HepG2 (cell line): ENCODE measurements around the gene NFE2L3. TPM values are rescaled to one million over a fixed set of nuclear protein-coding genes. Genes with fewer than 3 reads are reported as not detected.

Experiments
- MXI1 ChIP-seq: IDR thresholded peaks from 3 replicates; pipeline ENCODE4 v1.6.1; 2012; ENCODE audit warnings: low read depth, low read length, inconsistent platforms, borderline replicate concordance
- NFIC ChIP-seq: IDR thresholded peaks from 2 replicates; pipeline ENCODE4 v1.6.1; 2012; ENCODE audit warnings: mild to moderate bottlenecking, low read length, inconsistent platforms
- PHF5A ChIP-seq: IDR thresholded peaks from one replicate; pipeline ENCODE4 v1.6.1; 2018; ENCODE audit warnings: low read depth, missing genetic modification reagents; ENCODE audit not compliant: unreplicated experiment
- ZNF260 ChIP-seq: sonication (generic); formaldehyde crosslinking; IDR thresholded peaks from 2 replicates; pipeline ENCODE4 v1.4.0; 2020; ENCODE audit warnings: missing genetic modification reagents, low read depth, mild to moderate bottlenecking, borderline replicate concordance
- ZNF430 ChIP-seq: sonication (generic); formaldehyde crosslinking; IDR thresholded peaks from 2 replicates; pipeline ENCODE4 v1.9.0; 2021; ENCODE audit warnings: mild to moderate bottlenecking, missing genetic modification reagents
- ZSCAN9 ChIP-seq: IDR thresholded peaks from 2 replicates; pipeline ENCODE4 v1.6.1; 2016; ENCODE audit warnings: borderline replicate concordance
- polyA plus RNA-seq, 8 experiments: library from polyadenylated mRNA; depleted of rRNA in 3 of 8; stranded (reverse) in 7 of 8; unstranded in 1 of 8; fragments of >200 nt; fragmentation: Illumina TruSeq in 4 of 8; extraction: Trizol in 4 of 8; gene quantifications; 2 replicates each; pipeline versions ENCODE4 v1.2.1 to v1.2.3, GENCODE V29; 2011 to 2016; ENCODE audit warnings: low read depth in 4 of 8, missing spikeins in 1 of 8, mixed read lengths in 1 of 8; ENCODE audit not compliant: insufficient read depth in 1 of 8
- total RNA-seq, 5 experiments: library from RNA; depleted of rRNA; stranded (reverse); fragments of >200 nt; fragmentation: Illumina TruSeq; extraction: Trizol; gene quantifications; 2 replicates each; pipeline ENCODE4 v1.2.3, GENCODE V29; 2016; ENCODE audit warnings: low read depth in 1 of 5
- TF ChIP-seq, protein P1 (sequence below): sonication (generic); formaldehyde crosslinking; IDR thresholded peaks from 2 replicates; pipeline ENCODE4 v1.4.0; 2020; ENCODE audit warnings: missing genetic modification reagents
- TF ChIP-seq, protein P2 (sequence below): sonication (generic); formaldehyde crosslinking; IDR thresholded peaks from 2 replicates; pipeline ENCODE4 v1.4.0; 2020; ENCODE audit warnings: mild to moderate bottlenecking, missing genetic modification reagents, borderline replicate concordance
- TF ChIP-seq, protein P3 (sequence below): sonication (generic); formaldehyde crosslinking; IDR thresholded peaks from 2 replicates; pipeline ENCODE4 v1.4.0; 2020; ENCODE audit warnings: mild to moderate bottlenecking, missing genetic modification reagents, borderline replicate concordance

Gene NFE2L3
- total and polyA plus RNA-seq, 2 of the 13 experiments (the other 11 are each of a cell fraction or from before 2014, with no cell fraction given), result 11.4 to 19.4 TPM

DNA sequence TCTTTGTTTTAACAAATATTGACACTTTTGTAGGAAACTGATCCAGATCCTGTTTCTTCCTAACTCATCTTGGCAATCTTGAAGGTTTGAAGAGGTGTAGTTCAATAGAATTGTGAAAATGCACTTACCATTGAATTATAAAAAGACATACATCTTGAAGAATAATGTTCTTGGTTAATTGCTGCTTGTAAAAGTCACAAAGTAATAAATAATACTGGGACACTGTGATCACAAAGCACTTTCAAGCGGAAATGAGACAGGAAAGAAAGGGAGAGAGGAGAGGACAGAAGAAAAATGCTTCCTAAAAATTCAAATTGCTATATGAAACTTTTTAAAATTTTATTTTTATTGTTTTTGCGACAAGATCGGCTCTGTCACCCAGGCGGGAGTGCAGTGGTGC, 15.2 kb upstream of the NFE2L3 start (continued):
- TF ChIP-seq, protein P1, sequence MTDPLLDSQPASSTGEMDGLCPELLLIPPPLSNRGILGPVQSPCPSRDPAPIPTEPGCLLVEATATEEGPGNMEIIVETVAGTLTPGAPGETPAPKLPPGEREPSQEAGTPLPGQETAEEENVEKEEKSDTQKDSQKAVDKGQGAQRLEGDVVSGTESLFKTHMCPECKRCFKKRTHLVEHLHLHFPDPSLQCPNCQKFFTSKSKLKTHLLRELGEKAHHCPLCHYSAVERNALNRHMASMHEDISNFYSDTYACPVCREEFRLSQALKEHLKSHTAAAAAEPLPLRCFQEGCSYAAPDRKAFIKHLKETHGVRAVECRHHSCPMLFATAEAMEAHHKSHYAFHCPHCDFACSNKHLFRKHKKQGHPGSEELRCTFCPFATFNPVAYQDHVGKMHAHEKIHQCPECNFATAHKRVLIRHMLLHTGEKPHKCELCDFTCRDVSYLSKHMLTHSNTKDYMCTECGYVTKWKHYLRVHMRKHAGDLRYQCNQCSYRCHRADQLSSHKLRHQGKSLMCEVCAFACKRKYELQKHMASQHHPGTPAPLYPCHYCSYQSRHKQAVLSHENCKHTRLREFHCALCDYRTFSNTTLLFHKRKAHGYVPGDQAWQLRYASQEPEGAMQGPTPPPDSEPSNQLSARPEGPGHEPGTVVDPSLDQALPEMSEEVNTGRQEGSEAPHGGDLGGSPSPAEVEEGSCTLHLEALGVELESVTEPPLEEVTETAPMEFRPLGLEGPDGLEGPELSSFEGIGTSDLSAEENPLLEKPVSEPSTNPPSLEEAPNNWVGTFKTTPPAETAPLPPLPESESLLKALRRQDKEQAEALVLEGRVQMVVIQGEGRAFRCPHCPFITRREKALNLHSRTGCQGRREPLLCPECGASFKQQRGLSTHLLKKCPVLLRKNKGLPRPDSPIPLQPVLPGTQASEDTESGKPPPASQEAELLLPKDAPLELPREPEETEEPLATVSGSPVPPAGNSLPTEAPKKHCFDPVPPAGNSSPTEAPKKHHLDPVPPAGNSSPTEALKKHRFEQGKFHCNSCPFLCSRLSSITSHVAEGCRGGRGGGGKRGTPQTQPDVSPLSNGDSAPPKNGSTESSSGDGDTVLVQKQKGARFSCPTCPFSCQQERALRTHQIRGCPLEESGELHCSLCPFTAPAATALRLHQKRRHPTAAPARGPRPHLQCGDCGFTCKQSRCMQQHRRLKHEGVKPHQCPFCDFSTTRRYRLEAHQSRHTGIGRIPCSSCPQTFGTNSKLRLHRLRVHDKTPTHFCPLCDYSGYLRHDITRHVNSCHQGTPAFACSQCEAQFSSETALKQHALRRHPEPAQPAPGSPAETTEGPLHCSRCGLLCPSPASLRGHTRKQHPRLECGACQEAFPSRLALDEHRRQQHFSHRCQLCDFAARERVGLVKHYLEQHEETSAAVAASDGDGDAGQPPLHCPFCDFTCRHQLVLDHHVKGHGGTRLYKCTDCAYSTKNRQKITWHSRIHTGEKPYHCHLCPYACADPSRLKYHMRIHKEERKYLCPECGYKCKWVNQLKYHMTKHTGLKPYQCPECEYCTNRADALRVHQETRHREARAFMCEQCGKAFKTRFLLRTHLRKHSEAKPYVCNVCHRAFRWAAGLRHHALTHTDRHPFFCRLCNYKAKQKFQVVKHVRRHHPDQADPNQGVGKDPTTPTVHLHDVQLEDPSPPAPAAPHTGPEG (CRISPR knock-in tag), result no peak
- TF ChIP-seq ZSCAN9 (CRISPR knock-in tag) (no peak), ZNF430 (CRISPR knock-in tag) (no peak), ZNF260 (CRISPR knock-in tag) (no peak), PHF5A (CRISPR knock-in tag) (no peak), MXI1 (no peak), NFIC (no peak)
- TF ChIP-seq, protein P2, sequence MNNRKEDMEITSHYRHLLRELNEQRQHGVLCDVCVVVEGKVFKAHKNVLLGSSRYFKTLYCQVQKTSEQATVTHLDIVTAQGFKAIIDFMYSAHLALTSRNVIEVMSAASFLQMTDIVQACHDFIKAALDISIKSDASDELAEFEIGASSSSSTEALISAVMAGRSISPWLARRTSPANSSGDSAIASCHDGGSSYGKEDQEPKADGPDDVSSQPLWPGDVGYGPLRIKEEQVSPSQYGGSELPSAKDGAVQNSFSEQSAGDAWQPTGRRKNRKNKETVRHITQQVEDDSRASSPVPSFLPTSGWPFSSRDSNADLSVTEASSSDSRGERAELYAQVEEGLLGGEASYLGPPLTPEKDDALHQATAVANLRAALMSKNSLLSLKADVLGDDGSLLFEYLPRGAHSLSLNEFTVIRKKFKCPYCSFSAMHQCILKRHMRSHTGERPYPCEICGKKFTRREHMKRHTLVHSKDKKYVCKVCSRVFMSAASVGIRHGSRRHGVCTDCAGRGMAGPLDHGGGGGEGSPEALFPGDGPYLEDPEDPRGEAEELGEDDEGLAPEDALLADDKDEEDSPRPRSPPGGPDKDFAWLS (CRISPR knock-in tag), result no peak
- TF ChIP-seq, protein P3, sequence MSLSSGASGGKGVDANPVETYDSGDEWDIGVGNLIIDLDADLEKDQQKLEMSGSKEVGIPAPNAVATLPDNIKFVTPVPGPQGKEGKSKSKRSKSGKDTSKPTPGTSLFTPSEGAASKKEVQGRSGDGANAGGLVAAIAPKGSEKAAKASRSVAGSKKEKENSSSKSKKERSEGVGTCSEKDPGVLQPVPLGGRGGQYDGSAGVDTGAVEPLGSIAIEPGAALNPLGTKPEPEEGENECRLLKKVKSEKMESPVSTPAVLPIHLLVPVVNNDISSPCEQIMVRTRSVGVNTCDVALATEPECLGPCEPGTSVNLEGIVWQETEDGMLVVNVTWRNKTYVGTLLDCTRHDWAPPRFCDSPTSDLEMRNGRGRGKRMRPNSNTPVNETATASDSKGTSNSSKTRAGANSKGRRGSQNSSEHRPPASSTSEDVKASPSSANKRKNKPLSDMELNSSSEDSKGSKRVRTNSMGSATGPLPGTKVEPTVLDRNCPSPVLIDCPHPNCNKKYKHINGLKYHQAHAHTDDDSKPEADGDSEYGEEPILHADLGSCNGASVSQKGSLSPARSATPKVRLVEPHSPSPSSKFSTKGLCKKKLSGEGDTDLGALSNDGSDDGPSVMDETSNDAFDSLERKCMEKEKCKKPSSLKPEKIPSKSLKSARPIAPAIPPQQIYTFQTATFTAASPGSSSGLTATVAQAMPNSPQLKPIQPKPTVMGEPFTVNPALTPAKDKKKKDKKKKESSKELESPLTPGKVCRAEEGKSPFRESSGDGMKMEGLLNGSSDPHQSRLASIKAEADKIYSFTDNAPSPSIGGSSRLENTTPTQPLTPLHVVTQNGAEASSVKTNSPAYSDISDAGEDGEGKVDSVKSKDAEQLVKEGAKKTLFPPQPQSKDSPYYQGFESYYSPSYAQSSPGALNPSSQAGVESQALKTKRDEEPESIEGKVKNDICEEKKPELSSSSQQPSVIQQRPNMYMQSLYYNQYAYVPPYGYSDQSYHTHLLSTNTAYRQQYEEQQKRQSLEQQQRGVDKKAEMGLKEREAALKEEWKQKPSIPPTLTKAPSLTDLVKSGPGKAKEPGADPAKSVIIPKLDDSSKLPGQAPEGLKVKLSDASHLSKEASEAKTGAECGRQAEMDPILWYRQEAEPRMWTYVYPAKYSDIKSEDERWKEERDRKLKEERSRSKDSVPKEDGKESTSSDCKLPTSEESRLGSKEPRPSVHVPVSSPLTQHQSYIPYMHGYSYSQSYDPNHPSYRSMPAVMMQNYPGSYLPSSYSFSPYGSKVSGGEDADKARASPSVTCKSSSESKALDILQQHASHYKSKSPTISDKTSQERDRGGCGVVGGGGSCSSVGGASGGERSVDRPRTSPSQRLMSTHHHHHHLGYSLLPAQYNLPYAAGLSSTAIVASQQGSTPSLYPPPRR, result no peak
- TF ChIP-seq, all 625 proteins: peak for 0
